SK-N-MC (cell line): ENCODE results near the gene FUT3.
"Not testable (repeated sequence)": the region's sequence is repeated elsewhere in the genome, so short reads cannot be mapped to it uniquely, and the experiment has no call there.

Source experiments
- EZH2 ChIP-seq: fragments of 200-600 bp; sonication (generic); IDR thresholded peaks from one replicate; pipeline ENCODE4 v1.6.1; 2017; ENCODE audit warnings: antibody characterized with exemption
- FOXP2 ChIP-seq: optimal IDR thresholded peaks from 2 replicates; pipeline ENCODE3; 2011; ENCODE audit warnings: mild to moderate bottlenecking, moderate library complexity; ENCODE audit not compliant: insufficient read depth; ENCODE audit errors: extremely low read length, control extremely low read depth
- POLR2AphosphoS5 ChIP-seq: IDR thresholded peaks from 2 replicates; pipeline ENCODE4 v1.6.1; 2012; ENCODE audit warnings: mild to moderate bottlenecking, low read depth, low read length, borderline replicate concordance

DNA sequence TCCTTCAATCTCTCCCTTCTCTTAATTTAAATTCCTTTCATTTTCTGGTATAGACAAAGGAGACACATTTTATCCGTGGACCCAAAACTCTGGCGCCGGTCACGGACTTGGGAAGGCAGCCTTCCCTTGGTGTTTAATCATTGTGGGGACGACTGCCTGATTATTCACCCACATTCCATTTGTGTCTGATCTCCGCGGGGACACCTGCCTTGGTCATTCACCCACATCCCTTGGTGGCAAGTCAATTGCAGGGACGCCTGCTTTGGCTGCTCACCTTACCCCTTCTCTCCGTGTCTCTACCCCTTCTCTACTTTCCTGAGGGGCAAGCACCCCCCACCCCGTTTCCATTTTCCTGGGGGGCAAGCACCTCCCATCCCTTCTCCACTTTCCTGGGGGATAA is 3.4 kb downstream of the FUT3 start:
- not testable (repeated sequence) for TF ChIP-seq EZH2, POLR2AphosphoS5, FOXP2
